Measurements from ENCODE around the gene ADGRD1. TPM values are rescaled to one million over a fixed set of nuclear protein-coding genes. Genes with fewer than 3 reads are reported as not detected.

ADGRD1 gene
- total and polyA plus RNA-seq, 2 of the 8 experiments (the other 6 are each of a cell fraction or from before 2014, with no cell fraction given), result 0.36 to 0.48 TPM

DNA sequence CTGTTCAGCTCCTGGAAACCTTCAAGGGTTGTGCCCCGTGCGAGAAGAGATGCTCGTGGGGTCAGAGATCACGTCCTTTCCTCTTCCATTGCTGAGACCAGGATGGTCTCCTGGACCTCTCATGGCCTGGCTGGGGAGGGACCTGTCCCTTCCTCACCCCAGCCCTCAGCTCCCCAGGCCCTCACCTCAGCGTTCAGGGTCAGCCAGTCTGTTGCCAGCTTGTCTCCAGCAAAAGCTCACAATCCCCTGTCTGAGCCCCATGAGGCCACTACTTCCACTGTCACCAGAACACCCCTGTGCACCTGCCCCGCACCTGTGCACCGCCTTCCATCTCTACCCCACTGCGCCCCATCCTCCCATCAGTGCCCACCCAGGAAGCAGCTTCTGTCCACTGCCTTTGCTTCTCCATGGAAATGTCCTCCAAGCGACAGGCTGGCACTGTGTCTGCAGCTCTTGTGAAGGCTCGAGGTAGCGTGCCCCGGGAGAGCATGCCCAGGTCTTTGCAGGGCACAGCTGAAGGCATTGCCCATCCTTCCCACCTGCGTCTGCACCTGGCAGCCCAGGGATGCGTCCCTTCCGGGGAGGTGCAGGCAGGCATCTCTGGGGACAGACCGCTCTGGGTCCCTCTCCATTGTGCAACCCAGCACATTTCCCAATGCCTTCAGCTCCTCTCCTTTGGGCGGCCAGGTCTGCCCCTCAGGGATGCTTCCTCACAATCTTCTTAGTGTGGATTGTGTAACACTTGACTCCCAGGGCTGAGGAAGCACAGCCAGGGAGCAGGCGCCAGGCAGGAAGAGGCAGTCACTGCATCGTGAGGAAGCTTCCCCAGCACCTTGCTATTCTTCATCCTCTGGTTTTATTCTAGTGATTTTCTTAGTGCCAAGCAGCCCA, 179.6 kb downstream of the ADGRD1 start (continued):
- TF ChIP-seq, protein P1, sequence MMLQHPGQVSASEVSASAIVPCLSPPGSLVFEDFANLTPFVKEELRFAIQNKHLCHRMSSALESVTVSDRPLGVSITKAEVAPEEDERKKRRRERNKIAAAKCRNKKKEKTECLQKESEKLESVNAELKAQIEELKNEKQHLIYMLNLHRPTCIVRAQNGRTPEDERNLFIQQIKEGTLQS (IDR thresholded peaks at IDR 0.05; ENCODE audit: insufficient read depth, low read depth, low read length), result no peak
- no peak for TF ChIP-seq SP4 (IDR thresholded peaks at IDR 0.05; ENCODE audit: low read length)
- no peak for TF ChIP-seq NANOG (IDR thresholded peaks at IDR 0.05; ENCODE audit: insufficient read depth, low read depth, low read length, poor library complexity, severe bottlenecking)
- TF ChIP-seq KDM1A (IDR thresholded peaks at IDR 0.05; ENCODE audit: borderline replicate concordance, low read length), result no peak
- TF ChIP-seq, protein P2, sequence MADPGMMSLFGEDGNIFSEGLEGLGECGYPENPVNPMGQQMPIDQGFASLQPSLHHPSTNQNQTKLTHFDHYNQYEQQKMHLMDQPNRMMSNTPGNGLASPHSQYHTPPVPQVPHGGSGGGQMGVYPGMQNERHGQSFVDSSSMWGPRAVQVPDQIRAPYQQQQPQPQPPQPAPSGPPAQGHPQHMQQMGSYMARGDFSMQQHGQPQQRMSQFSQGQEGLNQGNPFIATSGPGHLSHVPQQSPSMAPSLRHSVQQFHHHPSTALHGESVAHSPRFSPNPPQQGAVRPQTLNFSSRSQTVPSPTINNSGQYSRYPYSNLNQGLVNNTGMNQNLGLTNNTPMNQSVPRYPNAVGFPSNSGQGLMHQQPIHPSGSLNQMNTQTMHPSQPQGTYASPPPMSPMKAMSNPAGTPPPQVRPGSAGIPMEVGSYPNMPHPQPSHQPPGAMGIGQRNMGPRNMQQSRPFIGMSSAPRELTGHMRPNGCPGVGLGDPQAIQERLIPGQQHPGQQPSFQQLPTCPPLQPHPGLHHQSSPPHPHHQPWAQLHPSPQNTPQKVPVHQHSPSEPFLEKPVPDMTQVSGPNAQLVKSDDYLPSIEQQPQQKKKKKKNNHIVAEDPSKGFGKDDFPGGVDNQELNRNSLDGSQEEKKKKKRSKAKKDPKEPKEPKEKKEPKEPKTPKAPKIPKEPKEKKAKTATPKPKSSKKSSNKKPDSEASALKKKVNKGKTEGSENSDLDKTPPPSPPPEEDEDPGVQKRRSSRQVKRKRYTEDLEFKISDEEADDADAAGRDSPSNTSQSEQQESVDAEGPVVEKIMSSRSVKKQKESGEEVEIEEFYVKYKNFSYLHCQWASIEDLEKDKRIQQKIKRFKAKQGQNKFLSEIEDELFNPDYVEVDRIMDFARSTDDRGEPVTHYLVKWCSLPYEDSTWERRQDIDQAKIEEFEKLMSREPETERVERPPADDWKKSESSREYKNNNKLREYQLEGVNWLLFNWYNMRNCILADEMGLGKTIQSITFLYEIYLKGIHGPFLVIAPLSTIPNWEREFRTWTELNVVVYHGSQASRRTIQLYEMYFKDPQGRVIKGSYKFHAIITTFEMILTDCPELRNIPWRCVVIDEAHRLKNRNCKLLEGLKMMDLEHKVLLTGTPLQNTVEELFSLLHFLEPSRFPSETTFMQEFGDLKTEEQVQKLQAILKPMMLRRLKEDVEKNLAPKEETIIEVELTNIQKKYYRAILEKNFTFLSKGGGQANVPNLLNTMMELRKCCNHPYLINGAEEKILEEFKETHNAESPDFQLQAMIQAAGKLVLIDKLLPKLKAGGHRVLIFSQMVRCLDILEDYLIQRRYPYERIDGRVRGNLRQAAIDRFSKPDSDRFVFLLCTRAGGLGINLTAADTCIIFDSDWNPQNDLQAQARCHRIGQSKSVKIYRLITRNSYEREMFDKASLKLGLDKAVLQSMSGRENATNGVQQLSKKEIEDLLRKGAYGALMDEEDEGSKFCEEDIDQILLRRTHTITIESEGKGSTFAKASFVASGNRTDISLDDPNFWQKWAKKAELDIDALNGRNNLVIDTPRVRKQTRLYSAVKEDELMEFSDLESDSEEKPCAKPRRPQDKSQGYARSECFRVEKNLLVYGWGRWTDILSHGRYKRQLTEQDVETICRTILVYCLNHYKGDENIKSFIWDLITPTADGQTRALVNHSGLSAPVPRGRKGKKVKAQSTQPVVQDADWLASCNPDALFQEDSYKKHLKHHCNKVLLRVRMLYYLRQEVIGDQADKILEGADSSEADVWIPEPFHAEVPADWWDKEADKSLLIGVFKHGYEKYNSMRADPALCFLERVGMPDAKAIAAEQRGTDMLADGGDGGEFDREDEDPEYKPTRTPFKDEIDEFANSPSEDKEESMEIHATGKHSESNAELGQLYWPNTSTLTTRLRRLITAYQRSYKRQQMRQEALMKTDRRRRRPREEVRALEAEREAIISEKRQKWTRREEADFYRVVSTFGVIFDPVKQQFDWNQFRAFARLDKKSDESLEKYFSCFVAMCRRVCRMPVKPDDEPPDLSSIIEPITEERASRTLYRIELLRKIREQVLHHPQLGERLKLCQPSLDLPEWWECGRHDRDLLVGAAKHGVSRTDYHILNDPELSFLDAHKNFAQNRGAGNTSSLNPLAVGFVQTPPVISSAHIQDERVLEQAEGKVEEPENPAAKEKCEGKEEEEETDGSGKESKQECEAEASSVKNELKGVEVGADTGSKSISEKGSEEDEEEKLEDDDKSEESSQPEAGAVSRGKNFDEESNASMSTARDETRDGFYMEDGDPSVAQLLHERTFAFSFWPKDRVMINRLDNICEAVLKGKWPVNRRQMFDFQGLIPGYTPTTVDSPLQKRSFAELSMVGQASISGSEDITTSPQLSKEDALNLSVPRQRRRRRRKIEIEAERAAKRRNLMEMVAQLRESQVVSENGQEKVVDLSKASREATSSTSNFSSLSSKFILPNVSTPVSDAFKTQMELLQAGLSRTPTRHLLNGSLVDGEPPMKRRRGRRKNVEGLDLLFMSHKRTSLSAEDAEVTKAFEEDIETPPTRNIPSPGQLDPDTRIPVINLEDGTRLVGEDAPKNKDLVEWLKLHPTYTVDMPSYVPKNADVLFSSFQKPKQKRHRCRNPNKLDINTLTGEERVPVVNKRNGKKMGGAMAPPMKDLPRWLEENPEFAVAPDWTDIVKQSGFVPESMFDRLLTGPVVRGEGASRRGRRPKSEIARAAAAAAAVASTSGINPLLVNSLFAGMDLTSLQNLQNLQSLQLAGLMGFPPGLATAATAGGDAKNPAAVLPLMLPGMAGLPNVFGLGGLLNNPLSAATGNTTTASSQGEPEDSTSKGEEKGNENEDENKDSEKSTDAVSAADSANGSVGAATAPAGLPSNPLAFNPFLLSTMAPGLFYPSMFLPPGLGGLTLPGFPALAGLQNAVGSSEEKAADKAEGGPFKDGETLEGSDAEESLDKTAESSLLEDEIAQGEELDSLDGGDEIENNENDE (IDR thresholded peaks at IDR 0.05; ENCODE audit: insufficient replicate concordance, low read length), result no peak
- no peak for TF ChIP-seq CHD1 (IDR thresholded peaks at IDR 0.05; ENCODE audit: low read depth, low read length)
- TF ChIP-seq SP1 (IDR thresholded peaks at IDR 0.05; ENCODE audit: low read depth, low read length), result no peak
- TF ChIP-seq HDAC2 (IDR thresholded peaks at IDR 0.05; ENCODE audit: borderline replicate concordance in 1 of 2, low read depth in 2 of 2, low read length in 2 of 2), result no peak

All from H1 (cell line).